HepG2 (cell line): ENCODE measurements around the gene DDRGK1. TPM values are rescaled to one million over a fixed set of nuclear protein-coding genes. Genes with fewer than 3 reads are reported as not detected.

Experiments
- MTA1 ChIP-seq: sonication (generic); formaldehyde crosslinking; IDR thresholded peaks from 2 replicates; pipeline ENCODE4 v1.4.0; 2020; ENCODE audit warnings: missing genetic modification reagents, mild to moderate bottlenecking, borderline replicate concordance
- NONO ChIP-seq, 2 experiments: fragments of 450-650 bp in 1 of 2; sonication (generic) in 1 of 2; formaldehyde crosslinking in 1 of 2; IDR thresholded peaks in 1 of 2; conservative IDR thresholded peaks in 1 of 2; 2 replicates each; pipeline versions ENCODE4 v1.6.1 to v1.8.0; 2017 to 2022; ENCODE audit warnings: mild to moderate bottlenecking in 1 of 2, missing genetic modification reagents in 1 of 2, moderate library complexity in 1 of 2
- ZFP36L1 ChIP-seq: sonication (generic); formaldehyde crosslinking; IDR thresholded peaks from 2 replicates; pipeline ENCODE4 v1.8.0; 2022; ENCODE audit warnings: mild to moderate bottlenecking, missing genetic modification reagents, moderate library complexity
- ZNF746 ChIP-seq: sonication (generic); formaldehyde crosslinking; IDR thresholded peaks from 2 replicates; pipeline ENCODE4 v1.8.0; 2022; ENCODE audit warnings: mild to moderate bottlenecking, missing genetic modification reagents
- polyA plus RNA-seq, 8 experiments: library from polyadenylated mRNA; depleted of rRNA in 3 of 8; stranded (reverse) in 7 of 8; unstranded in 1 of 8; fragments of >200 nt; fragmentation: Illumina TruSeq in 4 of 8; extraction: Trizol in 4 of 8; gene quantifications; 2 replicates each; pipeline versions ENCODE4 v1.2.1 to v1.2.3, GENCODE V29; 2011 to 2016; ENCODE audit warnings: low read depth in 4 of 8, missing spikeins in 1 of 8, mixed read lengths in 1 of 8; ENCODE audit not compliant: insufficient read depth in 1 of 8
- total RNA-seq, 5 experiments: library from RNA; depleted of rRNA; stranded (reverse); fragments of >200 nt; fragmentation: Illumina TruSeq; extraction: Trizol; gene quantifications; 2 replicates each; pipeline ENCODE4 v1.2.3, GENCODE V29; 2016; ENCODE audit warnings: low read depth in 1 of 5
- TF ChIP-seq, protein P1 (sequence below): sonication (generic); formaldehyde crosslinking; IDR thresholded peaks from 2 replicates; pipeline ENCODE4 v1.5.0; 2020; ENCODE audit warnings: missing genetic modification reagents, mild to moderate bottlenecking, borderline replicate concordance
- TF ChIP-seq, protein P2 (sequence below): sonication (generic); formaldehyde crosslinking; IDR thresholded peaks from 2 replicates; pipeline ENCODE4 v1.8.0; 2022; ENCODE audit warnings: missing genetic modification reagents, low read depth, mild to moderate bottlenecking, borderline replicate concordance
- TF ChIP-seq, protein P3 (sequence below): sonication (generic); formaldehyde crosslinking; IDR thresholded peaks from 2 replicates; pipeline ENCODE4 v1.4.0; 2020; ENCODE audit warnings: missing genetic modification reagents, borderline replicate concordance
- TF ChIP-seq, protein P4 (sequence below), 2 experiments: fragments of 450-650 bp in 1 of 2; sonication (generic) in 1 of 2; formaldehyde crosslinking in 1 of 2; IDR thresholded peaks; 2 replicates each; pipeline versions ENCODE4 v1.6.1 to v1.8.0; 2016 to 2022; ENCODE audit warnings: antibody characterized with exemption in 1 of 2, mild to moderate bottlenecking in 1 of 2, missing genetic modification reagents in 1 of 2

Gene DDRGK1
- total and polyA plus RNA-seq, 2 of the 13 experiments (the other 11 are each of a cell fraction or from before 2014, with no cell fraction given), result 96.7 to 149 TPM

DNA sequence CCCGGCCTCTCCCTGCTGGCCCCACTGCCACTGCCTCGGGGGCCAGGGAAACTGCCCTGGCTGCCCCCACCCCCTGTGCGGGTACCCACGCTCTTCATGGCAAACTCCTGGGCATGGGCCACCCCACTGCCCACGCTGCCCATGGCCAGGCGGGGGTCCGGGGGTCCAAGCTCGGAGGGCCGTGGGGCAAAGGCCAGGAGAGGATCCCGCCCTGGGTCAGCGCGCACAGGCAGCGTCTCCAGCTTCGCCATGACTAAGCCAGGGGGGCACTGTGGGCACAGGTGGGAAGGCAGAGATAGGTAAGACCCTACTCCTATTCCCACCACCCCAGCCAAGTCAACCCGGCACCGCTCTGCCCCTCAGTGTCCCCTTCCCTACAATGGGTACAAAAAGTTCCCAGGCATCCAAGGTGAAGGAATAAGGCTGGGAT, 37.6 kb downstream of the DDRGK1 start (continued):
- TF ChIP-seq, protein P1, sequence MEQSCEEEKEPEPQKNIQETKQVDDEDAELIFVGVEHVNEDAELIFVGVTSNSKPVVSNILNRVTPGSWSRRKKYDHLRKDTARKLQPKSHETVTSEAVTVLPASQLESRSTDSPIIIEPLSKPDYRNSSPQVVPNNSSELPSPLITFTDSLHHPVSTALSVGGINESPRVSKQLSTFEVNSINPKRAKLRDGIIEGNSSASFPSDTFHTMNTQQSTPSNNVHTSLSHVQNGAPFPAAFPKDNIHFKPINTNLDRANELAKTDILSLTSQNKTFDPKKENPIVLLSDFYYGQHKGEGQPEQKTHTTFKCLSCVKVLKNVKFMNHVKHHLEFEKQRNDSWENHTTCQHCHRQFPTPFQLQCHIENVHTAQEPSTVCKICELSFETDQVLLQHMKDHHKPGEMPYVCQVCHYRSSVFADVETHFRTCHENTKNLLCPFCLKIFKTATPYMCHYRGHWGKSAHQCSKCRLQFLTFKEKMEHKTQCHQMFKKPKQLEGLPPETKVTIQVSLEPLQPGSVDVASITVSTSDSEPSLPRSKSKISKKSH (CRISPR knock-in tag), result 0 out of 2 replicates have a peak, but pooled peaks have one; percentile 13
- TF ChIP-seq, protein P2, sequence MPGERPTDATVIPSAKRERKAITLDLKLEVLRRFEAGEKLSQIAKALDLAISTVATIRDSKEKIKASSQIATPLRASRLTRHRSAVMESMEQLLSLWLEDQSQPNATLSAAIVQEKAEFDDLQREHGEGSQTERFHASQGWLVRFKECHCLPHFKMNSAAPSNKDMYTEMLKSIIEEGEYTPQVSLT (CRISPR knock-in tag), result no peak
- TF ChIP-seq ZFP36L1 (CRISPR knock-in tag) (no peak), MTA1 (0 out of 2 replicates have a peak, but pooled peaks have one; percentile 40), NONO (IDR thresholded peaks at IDR 0.05) (no peak), NONO (CRISPR knock-in tag; conservative IDR thresholded peaks at IDR 0.05) (no peak; the same call in 1 of the 2 replicates), ZNF746 (CRISPR knock-in tag) (no peak)
- TF ChIP-seq, protein P3, sequence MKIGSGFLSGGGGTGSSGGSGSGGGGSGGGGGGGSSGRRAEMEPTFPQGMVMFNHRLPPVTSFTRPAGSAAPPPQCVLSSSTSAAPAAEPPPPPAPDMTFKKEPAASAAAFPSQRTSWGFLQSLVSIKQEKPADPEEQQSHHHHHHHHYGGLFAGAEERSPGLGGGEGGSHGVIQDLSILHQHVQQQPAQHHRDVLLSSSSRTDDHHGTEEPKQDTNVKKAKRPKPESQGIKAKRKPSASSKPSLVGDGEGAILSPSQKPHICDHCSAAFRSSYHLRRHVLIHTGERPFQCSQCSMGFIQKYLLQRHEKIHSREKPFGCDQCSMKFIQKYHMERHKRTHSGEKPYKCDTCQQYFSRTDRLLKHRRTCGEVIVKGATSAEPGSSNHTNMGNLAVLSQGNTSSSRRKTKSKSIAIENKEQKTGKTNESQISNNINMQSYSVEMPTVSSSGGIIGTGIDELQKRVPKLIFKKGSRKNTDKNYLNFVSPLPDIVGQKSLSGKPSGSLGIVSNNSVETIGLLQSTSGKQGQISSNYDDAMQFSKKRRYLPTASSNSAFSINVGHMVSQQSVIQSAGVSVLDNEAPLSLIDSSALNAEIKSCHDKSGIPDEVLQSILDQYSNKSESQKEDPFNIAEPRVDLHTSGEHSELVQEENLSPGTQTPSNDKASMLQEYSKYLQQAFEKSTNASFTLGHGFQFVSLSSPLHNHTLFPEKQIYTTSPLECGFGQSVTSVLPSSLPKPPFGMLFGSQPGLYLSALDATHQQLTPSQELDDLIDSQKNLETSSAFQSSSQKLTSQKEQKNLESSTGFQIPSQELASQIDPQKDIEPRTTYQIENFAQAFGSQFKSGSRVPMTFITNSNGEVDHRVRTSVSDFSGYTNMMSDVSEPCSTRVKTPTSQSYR (CRISPR knock-in tag), result no peak
- TF ChIP-seq, protein P4, sequence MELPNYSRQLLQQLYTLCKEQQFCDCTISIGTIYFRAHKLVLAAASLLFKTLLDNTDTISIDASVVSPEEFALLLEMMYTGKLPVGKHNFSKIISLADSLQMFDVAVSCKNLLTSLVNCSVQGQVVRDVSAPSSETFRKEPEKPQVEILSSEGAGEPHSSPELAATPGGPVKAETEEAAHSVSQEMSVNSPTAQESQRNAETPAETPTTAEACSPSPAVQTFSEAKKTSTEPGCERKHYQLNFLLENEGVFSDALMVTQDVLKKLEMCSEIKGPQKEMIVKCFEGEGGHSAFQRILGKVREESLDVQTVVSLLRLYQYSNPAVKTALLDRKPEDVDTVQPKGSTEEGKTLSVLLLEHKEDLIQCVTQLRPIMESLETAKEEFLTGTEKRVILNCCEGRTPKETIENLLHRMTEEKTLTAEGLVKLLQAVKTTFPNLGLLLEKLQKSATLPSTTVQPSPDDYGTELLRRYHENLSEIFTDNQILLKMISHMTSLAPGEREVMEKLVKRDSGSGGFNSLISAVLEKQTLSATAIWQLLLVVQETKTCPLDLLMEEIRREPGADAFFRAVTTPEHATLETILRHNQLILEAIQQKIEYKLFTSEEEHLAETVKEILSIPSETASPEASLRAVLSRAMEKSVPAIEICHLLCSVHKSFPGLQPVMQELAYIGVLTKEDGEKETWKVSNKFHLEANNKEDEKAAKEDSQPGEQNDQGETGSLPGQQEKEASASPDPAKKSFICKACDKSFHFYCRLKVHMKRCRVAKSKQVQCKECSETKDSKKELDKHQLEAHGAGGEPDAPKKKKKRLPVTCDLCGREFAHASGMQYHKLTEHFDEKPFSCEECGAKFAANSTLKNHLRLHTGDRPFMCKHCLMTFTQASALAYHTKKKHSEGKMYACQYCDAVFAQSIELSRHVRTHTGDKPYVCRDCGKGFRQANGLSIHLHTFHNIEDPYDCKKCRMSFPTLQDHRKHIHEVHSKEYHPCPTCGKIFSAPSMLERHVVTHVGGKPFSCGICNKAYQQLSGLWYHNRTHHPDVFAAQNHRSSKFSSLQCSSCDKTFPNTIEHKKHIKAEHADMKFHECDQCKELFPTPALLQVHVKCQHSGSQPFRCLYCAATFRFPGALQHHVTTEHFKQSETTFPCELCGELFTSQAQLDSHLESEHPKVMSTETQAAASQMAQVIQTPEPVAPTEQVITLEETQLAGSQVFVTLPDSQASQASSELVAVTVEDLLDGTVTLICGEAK (IDR thresholded peaks at IDR 0.05), result no peak
- TF ChIP-seq, protein P4 (CRISPR knock-in tag; IDR thresholded peaks at IDR 0.05), result no peak
